Raji (cell line): ENCODE data around the gene MACF1.

Experiments used
- POLR2A ChIP-seq: IDR thresholded peaks from 2 replicates; pipeline ENCODE4 v1.6.1; 2011; ENCODE audit warnings: low read depth, low read length, control low read depth; ENCODE audit not compliant: insufficient read depth

Gene MACF1

DNA sequence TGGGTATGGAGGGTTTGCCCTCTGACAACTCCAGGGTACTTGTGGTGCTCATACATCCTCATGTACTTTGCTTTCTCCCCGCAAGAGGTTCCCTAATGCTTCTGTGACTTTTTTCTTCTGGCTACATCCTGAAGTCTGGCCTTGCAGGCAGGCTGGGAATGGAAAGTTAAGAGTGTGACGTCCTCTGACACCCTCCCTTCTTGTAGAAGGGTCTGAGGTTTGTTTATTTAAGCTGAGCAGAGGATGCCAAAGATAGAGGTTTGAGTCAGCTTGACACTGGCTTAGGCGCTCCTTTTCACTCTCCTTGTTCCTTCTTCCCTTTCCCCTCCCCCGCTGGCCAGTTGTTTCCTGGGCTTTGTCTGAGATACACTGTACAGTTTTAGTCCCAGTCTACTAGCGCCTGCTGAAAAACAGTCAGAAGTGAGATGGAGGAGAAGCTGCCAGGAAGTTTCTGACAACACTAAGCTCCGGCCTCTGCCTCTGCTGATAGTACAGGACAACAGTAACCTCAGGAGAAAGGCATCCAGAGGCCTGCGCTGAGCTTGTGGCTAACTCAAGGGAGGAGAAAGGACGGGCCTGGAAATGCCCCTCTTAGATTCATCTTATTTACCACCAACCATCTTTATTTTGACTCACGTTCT lies at the start of gene MACF1:
TSS of gene MACF1 (plus strand) at position 255 of the 641 bp plus-strand sequence. CDS start at position 583, 328 bp downstream.
- TF ChIP-seq POLR2A: no peak

DNA sequence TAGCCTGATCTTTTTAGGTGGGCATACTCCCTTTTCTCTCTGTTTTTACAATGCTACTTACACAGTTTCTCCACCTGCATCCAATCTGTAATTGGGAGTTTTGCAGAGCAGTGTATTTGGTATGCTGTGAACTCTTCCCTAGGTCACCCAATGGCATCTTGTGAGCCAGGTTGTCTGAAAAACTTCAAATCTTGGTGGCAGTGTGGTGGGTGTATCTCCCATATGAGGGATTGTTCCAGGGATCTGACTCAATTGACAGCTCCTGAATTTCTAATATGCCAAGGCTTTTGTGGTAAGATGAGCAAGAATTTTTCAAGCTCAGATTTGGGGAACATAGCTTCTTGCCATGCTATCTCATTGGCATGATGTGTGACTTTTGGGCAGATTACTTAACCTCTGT lies 47.2 kb upstream of the MACF1 start:
- no peak for TF ChIP-seq POLR2A

DNA sequence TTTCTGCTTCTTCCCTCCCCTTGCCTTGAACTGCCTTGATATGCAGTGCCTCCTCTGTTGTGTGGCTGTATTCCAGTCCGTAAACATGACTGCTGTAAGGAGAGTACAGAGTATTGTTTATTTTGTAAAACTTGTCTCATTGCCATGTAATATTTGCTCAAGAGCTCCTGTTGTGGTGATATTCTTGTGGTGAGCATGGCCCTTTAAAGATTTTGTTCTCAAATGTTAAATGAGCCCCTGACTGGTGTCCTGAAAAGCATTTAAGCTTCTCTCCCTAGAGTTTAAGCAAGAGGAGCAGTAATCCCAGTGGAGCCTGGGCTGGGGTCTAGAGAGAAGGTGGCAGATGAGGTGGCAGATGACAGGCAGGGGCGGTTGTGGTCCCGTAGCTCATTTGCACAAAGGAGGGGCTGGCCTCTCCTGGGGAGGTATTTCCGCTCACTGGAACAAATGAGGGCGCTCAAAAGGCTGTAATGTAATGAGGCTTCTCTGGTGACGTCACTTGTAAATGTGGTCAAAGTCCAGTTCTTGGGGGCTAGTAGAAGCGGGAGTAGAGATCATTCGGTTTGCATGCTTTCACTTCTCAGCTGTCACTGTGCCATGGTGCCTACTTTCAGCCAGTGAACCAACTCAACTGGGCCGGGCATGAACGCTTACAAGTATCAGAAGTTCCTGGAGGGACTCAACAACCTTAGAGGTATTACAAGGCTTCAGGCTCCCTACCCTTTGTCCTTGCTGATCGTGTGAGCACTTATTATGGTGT lies 46.0 kb upstream of the MACF1 start:
- TF ChIP-seq POLR2A: no peak

DNA sequence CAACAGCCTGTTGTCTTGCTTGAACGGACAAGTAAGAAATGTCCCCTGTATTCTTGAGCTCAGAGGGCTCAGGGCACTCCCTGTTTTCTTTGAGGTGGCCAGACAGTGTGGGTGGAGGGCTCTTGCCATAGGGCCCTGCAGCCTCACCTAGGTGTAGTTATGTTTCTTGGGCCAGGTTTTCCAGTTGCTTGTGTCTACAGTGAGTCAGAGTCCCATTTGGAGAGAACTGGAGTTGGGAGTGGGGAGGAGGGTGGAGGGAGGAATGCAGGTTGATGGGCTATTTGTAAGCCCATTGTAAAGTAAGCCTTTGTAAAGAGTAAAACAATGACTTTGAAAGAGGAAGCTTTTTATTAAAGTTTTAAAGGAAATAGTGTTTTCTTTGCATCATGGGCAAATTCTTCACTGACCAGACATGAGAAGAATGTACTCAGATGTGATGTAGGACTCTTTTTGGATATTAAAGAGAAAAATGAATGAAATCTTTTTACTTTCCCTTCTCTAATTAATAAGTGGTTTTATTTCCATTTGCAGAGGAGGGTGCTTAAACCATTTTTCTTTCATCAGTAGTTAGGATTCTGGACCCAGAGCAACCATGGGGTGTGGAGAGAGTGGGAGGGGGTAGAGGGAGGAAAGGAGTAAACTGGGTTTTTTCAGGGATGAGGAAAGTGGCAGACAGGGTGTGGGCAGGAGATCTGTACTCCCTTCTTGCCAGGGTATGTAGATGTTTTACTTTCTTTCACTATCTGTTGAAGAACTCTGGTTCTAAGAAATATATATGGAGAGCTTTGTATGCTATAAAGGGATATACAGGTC lies 45.1 kb upstream of the MACF1 start:
- no peak for TF ChIP-seq POLR2A

GRCh38 chr1:39160703-39161102 lies 43.8 kb upstream of the MACF1 start:
- TF ChIP-seq POLR2A: no peak

GRCh38 chr1:39163469-39163868 lies 41.0 kb upstream of the MACF1 start:
- TF ChIP-seq POLR2A: no peak

- TF ChIP-seq POLR2A: no peak
Observed at GRCh38 chr1:39164256-39164655, 40.2 kb upstream of the MACF1 start.

- no peak for TF ChIP-seq POLR2A
Observed at GRCh38 chr1:39165049-39165448, 39.4 kb upstream of the MACF1 start.

DNA sequence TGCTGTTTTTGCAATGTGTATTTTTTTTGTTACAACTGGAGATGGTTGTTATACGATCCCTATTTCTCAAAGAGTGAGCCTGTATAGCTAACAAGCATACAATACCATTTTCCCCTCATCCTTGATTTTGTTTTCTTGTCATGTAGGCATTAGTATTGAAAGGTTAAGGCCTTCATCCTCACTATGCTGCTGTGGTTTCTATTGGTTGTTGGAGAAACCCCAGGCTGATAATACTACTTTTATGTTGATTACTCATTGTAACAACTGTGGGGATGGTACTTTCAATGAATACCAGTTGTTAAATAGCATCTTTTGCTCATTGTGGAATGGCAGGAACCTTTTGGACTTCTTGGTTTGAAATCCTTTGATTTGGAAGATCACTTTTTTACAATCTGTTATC lies 39.0 kb upstream of the MACF1 start:
- no peak for TF ChIP-seq POLR2A

DNA sequence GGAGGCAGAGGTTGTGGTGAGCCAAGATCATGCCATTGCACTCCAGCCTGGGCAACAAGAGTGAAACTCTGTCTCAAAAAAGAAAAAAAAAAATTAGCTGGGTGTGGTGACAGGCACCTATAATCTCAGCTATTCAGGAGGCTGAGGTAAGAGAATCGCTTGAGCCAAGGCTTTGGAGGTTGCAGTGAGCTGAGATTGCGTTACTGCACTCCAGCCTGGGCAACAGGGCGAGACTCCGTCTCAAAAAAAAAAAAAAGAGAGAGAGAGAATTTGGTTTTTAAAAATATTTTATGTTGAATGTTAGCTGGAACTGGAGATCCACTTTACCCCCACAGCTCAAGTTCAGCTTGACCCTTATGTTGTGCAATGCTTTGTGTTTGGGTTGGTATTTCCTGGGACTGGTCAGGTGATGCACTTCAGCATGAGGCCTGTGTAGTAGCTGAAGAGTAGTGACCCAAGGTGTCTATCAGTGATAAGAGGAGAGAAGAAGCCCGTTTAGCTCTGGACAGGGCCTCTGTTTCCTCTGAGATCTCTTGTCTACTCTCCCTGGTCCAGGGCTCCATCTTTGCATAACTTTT lies 36.8 kb upstream of the MACF1 start:
- no peak for TF ChIP-seq POLR2A

DNA sequence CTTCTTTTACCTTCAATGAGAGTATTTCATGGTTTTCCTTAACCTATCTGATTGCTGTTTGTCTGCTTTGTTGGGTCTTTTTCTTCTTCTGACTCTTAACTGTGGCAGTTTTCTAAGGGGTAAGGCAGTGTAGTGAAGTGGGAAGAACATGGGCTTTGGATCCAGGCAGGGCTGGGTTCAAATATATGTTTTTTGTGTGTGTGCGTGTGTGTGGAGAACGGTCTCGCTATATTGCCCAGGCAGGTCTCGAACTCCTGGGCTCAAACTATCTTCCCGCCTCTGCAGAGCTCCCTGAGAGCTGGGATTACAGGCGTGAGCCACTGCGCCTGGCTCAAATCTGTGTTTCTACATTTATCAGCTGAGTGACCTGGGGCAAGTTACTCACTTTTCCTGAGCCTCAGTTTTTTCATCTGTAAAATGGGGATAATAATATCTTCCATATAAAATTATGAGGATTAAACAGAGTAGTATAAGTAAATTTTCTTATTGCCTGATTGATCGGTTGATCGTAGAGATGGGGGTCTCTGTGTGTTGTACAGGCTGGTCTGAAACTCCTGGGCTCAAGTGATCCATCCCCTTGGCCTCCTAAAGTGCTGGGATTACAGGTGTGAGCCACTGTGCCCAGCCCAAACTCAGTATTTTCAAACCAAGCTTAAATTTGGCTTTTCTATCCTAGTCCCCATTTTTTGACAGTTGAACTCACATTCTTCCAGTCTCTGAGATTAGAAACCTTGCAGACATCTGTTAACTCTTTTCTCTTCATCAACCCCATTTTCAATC lies 36.0 kb upstream of the MACF1 start:
- no peak for TF ChIP-seq POLR2A

DNA sequence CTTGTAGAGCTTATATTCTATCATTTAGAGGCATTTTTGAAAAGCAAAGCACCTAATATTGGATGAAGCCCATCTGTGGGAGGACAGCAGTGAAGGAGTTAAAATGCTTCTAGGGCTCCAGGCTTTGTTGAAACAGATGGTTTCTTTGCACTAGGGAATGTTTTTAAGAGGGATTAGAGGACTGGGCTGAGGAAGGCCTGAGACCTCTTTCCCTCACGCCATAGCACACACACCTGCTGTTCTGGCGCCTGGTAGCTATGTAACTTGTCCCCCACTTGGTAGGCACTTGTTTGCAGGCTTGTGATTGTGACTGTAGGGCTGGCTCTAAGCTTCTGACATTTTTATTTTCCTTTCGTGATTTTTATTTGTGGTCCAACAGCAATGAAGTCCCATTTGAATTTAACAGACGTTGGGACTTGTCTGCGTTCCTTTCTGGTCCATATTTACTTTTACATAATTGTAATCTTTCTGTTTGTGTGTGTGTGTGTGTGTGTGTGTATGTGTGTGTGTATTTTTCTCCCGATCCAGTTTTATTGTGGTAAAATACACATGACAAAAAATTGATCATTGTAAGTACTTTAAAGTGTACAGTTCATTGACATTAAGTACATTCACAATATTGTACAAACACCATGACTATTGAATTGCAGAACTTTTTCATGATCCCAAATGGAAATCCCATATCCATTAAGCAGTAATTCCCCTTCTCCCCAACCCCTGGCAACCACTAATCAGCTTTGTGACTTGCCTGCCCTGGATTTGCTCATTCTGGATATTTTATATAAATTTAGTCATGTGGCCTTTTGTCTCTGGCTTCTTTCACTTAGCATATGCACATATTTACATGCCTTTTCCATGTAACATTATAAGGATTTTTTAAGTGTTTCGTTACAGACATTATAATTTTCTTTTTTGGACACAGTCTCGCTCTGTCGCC lies 33.5 kb upstream of the MACF1 start:
- TF ChIP-seq POLR2A: no peak

DNA sequence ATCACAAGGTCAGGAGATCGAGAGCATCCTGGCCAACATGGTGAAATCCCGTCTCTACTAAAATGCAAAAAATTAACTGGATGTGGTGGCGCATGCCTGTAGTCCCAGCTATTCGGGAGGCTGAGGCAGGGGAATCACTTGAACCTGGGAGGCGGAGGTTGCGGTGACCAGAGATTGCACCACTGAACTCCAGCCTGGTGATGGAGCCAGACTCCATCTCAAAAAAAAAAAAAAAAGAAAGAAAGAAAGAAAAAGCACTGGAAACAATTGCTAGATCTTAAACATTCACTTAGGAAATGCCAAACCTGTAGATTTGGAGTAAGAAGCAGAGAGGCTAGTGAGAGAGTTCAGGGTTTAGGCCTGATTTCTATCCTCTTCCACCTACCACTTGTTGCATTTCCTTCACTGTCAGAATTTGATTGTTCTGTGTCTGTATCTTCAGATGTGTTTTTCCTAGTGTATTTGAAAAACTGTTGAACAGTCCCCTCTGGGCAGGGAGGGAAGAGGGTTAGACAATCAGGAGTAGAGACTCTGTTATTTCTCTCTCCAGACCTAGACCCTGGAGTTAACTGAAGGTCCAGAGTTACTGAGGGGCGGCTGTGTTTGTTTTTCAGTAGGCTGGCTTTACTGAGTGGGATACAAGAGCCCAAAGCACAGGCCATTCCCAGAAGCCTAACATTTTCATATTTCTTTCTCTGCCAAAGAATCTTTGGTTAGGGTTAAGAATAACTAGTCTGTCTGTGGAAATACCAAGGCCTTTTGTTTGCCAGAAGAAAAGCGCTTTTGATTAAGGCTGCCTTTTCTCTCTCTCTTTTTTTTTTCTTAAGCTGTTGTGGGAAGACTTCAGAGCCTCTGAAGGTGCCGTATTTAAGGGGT lies 31.1 kb upstream of the MACF1 start:
- no peak for TF ChIP-seq POLR2A
